ENCODE results near the gene C1QTNF6.
A peak's percentile ranks its signal among the peaks of the same experiment; 100 is the strongest.

The C1QTNF6 gene

DNA sequence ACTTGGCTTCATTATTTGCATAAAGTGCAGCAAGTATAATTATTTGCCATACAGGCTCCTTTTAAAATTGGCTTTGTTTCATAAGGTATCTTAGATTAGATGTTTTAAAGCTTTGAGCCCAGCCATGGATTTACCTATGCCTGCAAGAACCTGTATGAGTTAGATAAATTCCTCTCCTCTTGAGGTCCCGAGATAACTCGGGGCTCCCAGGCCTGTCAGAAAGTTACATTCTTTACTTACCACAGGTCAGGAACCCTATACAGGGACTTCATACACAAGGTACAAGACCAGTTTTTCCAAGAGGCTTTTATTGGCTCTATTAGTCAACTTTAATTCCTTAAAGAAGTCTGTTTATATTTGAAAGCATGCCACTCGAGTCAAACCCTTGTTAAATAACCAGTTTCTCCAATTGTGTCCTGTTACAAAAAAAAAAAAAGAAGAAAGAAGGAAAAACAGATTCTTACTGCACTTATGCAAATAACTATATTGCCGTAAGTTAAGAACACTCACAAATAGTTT is 2.3 kb upstream of the C1QTNF6 start:
- DNase-seq (ENCODE audit: low spot score): no peak

DNA sequence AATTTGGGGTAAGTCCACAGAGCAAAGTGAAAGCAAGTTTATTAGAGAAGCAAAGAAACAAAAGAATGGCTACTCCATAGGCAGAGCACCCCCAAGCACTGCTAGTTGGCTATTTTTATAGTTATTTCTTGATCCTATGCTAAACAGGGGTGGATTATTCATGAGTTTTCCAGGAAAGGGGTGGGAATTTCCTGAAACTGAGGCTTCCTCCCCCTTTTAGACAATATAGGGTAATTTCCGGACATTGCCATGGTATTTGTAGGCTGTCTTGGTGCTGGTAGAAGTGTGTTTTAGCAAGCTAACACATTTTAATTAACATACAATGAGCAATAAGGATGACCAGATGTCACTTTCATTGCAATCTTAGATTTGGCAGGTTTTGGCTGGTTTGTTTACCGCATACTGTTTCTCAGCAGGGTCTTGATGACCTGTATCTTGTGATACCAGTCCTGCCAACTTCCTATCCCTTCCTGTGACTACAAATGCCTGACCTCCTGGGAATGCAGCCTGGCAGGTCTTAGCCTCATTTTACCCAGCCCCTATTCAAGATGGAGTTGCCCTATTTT is 937 bp upstream of the C1QTNF6 start:
- no peak for DNase-seq (ENCODE audit: low spot score)

DNA sequence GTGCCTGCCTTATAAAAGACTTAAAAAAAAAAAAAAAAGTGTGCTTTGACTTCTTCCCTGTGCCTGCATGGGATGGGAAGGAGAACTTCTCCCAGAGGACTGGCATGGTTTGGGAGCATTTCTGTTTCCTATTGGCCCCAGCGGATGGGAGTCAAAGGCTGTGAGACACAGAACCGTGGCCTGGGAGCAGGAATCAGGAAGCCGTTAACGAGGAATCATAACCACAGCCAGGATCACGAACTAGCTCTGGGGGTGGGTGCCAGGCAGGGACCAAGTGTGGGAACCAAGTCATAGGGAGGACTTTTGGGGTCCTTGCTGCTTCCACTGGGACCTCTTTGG is 526 bp downstream of the C1QTNF6 start:
- DNase-seq (ENCODE audit: low spot score): no peak

DNA sequence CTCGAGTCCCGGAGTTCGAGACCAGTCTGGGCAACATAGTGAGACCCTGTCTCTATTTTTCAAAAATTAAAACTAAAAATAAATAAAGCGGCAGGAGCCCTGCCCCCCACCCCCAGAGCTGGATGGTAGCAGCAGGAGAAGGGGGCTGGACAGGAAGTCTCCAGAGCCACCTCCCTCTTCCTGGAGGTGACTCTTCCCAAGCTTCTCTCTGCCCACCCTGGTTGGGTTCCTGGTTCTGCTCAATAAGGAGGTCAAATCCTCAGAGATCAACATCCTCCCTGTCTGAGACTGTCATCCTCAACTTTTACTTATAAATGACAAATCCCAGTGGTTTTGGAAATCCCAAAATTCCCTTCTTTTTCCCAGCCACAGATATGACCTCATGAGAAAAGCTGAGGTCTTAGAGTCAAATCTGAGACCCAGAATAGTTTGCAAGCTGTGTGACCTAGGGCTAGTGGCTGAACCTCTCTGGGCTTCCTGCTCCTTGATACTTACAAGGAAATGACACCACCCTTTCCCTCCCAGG is 987 bp downstream of the C1QTNF6 start:
- no peak for DNase-seq (ENCODE audit: low spot score)

DNA sequence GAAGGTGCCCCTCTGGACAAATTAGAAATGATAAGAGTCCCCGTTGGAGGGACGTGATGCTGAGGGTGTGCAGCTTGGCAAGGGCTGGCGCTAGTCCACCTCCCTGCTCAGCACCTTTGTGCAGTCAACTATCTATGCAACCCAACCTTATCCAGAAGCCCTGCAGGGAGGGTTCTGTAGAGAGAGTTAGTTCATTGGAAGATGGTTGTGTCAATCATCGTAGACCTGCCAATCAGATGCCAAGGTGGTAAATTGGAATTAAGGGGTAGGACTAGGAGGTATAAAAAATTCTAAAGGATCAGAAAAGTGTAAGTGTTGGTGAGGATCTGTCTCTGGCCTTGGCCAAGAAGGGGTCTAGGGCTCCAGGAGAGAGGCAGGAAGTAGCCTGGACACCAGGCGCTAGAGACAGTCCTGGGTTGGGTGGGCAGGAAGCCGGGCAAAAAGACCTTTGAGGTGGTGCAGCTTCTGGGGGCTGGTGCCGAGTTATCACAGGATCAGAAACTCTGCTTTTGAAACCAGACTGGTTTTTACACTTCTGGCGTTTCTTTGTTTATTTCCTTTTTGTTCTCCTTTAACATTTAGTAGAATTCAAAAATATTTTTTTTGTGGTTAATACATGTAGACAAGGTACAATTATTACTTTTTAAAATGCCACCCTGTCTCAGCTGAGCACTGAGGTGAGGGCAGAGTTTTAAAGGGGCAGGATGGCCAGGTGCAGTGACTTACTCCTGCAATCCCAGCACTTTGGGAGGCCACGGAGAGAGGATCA is 1.6 kb downstream of the C1QTNF6 start:
- peak; percentile 13 for DNase-seq (ENCODE audit: low spot score)

DNA sequence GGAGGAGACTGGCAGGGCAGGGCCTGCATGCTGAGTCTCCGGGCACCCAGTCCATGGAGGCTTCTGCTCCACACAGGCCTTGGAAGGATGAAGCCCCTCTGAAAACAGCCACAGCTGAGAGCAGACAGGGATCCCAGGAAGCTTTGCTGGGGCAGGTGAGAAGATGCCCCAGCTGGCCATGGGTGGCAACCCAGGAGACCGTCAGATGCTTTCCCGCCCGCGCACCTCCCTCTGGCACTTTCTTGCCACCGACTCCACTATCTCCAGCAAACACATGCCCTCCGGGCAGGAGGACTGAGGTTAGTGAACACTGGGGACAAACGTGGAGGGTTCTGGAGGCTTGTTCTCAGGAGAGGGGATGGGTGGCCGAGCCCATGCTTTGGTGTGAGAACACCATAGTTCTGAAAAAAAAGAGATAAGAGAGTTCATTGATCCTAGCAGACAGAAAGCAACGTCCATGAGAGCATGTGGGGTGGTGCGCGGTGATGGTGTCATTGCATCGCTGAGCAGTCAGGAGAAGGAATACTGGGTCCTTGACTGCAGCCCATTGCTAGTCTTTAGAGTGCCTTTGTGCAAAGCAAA is 2.3 kb downstream of the C1QTNF6 start:
- DNase-seq (ENCODE audit: low spot score): no peak

DNA sequence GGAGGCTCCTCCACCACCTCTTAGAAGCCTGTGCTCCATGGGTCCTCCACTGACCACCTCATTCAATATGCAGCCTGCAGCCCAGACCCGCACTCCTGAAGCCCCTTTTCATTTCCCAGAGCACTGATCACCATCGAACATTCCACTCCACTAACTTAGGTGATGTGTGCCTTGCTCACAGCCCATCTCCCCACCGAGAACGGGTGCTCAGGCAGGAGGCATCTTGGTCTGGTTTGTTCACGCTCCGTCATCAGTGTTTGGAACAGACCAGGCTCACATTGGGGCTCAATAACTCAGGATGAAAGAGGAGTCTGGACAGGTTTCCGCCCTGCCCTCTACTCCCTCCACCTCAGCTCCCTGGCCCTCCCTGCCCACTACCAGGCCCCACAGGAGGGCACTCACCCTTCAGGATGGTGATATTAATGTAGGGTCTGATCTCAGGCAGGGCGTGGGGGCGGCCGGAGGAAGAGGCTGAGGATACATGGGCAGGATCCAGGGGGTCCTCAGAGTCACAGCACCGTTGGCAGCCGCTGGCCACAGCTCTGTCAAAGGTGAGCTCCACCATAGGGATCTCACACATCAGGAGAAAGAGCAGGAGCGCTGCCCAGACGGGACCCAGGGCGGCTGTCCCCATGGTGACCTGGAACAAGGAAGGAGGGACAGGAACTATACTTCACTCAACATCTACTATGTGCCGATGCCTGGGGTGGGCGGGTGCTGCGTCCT is 3.1 kb downstream of the C1QTNF6 start:
- no peak for DNase-seq (ENCODE audit: low spot score)

DNA sequence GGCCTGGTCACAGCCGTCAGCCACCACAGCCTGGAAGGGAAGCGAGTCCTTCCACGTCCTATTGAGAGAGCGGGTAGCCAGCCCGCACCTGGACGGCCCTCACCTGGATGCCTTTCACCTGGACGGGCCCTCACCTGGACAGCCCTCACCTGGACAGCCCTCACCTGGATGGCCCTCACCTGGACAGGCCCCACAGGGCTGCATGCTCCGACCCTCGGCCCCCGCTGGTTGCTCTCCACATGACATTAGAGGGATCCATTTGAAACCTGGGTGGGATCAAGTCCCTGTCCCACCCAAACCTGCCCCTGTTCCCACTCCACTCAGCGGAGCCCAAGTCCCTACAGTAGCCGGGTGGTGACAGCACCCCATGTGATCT is 3.7 kb downstream of the C1QTNF6 start:
- DNase-seq (ENCODE audit: low spot score): no peak

DNA sequence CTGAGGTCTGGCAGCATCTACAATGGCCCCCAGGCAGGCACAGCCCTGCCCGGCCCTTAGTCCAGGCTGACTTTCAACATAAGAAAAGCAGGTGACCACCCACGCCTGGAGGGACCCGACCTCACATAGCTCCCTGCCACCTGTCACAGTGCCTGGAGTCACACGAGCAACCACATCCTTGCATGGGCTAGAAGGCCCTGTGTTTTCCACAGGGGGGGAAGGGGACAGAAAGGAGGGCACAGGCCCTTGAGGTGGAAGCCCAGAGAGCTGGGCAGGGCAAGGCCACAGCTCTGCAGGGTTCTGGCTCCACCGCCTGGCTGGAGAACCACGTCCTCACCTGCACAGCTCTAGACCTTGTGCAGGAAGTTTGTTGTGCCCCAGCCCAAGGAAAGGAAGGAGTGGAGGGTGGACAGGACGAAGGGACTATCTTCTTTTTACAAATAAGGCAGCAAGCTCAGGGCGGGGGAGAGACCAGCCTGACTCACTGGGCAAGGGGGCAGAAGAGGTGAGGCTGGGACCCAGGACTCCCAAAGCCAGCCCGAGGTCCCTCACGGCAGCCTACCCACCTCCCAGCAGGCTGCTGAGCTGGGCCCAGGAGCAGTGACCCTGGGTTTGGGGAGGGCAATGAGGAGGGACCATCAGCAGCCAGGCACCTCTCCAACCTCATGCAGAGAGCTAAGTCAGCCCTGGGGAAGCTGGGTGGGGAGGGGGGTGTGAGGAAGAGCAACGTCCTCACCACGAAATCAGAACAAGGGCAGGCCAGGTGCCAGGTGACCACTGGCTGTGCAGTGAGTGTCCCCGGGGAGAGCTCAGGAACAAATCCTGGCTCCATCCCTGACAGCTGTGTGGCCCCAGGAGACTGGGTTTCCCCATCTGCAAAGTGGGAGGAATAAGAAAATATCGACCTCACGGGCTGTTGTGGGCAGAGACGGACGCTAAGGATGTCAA is 4.3 kb downstream of the C1QTNF6 start:
- DNase-seq (ENCODE audit: low spot score): no peak

DNA sequence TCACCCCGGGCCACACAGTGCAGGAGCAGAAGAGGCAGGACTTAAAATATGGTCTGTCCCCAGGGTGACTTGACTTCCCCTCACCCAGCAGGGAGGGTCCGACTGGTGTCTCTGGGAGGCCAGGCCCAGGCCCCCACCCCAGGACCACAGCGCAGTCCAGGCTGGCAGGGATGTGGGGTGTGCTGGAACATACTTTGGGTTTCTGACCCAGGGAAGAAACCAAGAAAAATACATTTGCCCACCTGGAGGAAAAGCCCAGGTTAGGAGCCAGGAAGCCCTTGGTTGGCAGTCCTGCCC is 5.2 kb downstream of the C1QTNF6 start:
- no peak for DNase-seq (ENCODE audit: low spot score)

DNA sequence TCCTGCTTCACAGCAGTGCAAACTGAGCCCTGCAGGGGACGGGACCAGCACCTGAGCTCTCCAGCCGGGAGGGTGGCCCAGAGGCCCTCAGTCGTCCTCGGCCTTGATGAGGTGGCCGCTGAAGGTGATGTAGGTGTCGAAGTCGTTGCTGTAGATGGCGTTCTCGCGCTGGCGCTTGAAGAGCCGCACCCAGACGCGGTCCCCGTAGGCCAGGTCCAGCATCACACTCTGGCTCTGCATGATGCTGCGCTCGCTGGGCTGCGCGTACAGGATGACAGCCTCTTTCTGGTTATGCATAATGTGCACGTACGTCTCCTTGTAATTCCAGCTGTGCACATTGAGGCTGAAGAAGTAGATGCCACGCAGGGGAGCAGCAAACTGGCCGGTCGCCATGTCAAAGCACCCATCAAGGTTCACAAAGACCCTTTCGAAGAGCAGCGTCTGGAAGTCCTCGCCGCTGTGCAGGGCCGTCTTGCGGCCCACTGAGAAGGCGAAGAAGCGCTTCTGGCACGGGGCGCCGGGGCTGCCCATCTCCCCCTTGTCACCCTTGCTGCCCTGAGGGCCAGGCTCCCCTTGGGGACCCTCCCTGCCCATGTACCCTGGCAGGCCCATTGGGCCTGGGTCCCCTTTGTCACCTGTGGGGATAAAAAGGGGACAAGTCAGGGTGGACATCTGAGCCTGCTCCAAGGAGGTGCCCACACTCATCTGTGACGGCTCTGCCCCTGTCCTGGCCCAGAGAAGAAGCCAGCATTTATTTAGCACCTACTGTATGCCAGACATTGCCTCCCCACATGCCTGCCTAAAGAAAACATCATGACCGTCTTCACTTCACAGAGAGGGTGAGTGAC is 5.7 kb downstream of the C1QTNF6 start:
- no peak for DNase-seq (ENCODE audit: low spot score)

DNA sequence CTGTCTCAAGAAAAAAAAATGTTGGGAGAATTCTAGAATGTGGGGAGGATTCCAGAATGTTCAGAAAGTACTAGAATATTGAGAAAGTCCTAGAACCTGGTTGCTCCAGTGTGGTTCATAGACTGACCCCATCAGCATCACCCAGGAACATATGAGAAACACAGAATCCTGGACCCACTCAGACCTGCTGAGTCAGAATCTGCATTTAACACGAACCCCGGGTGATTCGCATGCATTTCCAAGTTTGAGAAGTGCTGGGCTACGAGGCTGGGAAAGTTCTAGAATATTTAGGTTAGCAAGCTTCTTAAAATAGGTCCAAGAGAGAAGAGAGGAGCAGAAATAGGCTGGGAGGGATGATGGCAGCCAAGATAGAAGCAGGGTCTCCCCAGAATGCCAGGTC is 6.4 kb downstream of the C1QTNF6 start:
- no peak for DNase-seq (ENCODE audit: low spot score)

DNA sequence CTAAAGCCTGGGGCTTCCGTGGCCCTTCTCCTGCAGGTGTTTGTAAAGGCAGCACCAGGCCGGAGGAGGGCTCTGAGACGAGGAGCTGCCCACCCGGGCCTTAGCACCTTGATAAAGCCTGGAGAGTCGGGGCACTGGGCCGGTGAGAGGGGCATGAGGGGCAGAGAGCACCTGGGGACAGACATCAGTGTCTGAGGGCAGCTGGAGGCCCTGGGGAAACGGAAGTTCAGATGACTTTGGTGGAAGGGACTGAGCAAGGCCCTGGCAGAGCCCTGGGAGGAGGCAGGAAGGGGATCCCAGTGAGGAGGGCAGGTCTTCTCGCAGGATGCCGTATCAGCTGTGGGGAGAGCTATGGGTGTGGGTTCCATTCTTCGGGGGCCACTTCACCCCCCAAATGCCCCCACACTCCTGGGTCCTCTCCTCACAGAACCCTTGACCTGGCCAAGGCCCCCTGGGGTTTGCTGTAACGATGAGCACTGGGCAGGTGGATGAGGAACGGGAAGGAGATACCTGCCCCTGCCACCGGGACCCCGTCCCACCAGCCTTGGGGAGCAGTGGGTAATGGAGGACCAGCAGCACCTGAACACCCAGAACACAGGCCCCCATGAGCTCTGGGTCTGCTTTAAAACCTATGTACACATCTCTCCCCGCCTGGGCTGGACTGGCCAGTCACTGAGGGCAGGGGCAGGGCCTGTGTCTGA is 7.4 kb downstream of the C1QTNF6 start:
- no peak for DNase-seq (ENCODE audit: low spot score)

DNA sequence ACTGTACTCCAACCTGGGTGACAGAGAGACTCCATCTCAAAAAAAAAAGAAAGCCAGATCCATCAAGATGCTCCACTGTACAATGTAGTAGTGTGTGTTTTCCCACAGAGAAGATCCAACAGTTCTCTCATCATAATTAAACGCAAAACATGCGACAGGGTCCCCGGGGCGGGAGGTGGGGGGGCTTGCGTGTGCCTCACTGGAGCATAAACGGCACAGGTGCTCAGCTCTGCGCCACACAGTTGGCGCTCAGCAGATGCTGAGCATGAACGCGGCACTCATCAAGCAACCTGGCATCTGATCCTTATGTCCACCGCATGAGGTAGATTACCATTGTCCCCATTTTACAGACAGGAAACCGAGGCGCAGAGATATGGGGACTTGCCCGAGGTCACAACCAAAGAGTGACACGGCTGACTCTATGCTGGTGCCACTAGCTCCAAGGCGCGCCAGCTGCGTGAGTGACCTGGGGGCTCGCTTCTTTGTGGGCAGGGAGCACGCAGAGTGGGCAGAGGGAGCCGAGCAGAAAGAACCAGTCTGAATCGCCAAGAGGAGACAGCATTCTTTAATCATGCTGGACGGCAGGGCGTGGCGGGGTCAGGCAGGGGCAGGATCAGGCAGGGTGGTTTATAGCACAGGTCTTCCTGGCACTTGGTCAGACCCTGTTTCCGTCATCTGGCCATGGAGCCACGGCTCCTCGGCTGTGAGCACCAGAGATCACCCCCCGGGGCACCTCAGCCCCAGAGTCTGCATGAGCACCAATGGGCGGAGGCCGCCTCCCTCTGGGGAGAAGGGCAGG is 8.2 kb downstream of the C1QTNF6 start:
- no peak for DNase-seq (ENCODE audit: low spot score)

DNA sequence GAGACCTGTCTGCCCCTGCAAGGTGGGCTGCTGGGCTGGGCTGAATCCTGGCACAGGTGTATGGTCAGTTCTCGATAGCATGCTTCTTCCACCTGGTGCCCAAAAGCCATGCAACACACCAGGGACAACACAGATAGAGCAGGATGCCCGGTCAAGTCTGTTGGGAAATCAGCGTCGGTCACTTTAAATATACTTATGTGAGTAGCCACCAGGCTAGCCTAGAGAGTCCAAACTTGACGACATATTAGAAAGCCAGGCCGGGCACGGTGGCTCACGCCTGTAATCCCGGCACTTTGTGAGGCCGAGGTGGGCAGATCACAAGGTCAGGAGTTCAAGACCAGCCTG is 8.9 kb downstream of the C1QTNF6 start:
- DNase-seq (ENCODE audit: low spot score): no peak

DNA sequence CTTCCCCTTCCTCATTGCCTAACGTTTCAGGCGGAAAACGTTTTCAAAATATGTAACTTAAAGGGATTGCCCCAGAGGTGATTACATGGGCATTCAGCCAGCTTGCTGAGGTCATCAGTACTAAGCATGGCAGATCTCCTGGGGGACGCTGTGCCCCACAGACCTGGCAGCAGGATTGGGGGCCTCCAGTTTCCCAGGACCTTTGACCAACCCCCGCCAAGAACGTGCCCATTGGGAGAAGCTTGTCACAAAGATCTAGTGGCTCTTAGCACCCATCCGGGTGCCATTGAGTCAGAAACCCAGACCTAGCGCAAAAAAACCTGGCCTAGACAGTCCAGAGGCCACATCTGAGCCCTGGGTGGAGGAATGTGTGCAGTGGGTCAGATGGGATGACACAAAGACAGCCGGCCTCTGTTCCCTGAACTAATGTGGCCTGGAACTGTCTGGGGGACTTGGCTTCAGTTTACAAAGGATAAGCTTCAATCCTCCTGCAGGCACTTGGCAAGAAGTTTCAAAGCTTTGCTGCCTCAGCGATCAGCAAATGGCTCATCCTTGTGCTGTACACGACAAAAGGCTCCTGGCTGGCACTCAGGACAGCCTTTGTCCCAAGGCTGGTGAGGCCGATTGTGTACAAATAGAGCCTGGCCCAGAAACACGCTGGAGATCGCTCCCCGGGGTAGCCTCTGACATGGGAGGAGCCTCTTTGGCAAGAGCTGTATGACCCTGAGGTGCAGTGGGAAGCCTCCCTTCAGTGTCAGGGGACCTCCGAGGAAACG is 9.5 kb downstream of the C1QTNF6 start:
- DNase-seq (ENCODE audit: low spot score): no peak

DNA sequence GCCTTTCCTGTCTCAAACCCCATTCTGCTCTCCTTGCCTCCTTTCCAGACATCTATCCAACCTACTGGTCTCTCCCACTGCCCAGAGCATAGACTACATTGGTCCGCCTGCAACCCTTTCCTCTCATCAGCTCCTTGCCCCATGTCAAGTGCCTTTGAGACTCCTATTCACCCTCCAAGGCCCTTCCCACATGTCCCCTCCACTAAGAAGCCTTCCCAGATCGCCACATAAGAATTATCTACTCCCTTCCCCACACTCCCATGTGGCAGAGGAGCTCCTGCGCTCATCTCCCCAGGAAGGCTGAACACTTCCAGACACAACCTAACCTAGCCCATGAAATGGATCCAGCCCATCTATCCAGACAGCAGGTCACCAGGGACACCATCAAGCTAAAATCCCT is 10.3 kb downstream of the C1QTNF6 start:
- no peak for DNase-seq (ENCODE audit: low spot score)

DNA sequence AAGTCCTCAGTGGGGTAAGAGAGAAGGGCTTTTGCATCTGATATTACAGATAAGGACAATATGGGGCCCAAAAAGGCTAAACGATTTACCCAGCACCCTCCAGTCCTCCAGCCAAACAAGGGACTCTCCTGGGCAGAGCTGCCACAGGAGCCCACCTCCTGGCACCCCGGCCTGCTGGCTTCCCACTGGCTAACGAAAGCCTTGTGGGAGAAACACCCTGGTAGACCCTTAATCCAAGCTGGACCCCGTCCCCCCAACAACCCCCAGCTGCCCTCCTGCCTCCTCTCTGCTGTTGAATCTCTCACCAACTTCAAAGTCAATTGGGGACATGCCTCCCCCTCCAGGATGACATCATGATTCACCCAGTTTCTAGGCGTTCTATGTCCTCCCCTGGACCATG is 10.8 kb downstream of the C1QTNF6 start:
- DNase-seq (ENCODE audit: low spot score): no peak
